Liver (tissue), 9 donors: ENCODE data around the gene ZNF684. TPM values are rescaled to one million over a fixed set of nuclear protein-coding genes. Genes with fewer than 3 reads are reported as not detected.

ENCODE experiments used
- DNase-seq: peaks from one replicate; pipeline ENCODE4 v3.0.0-alpha.2; 2017; ENCODE audit warnings: low spot score
- H3K27ac ChIP-seq, 2 donors: one replicate each; pipeline ENCODE4 v1.7.0; 2013; ENCODE audit warnings: inconsistent platforms in 2 of 2, low read length in 2 of 2, control low read depth in 1 of 2, low read depth in 1 of 2, mild to moderate bottlenecking in 1 of 2
- H3K27me3 ChIP-seq, 4 donors: one replicate each; pipeline versions ENCODE4 v1.6.1 to v1.7.0; 2013; ENCODE audit warnings: low read length in 3 of 4, inconsistent platforms in 1 of 4, mild to moderate bottlenecking in 1 of 4, moderate library complexity in 1 of 4; ENCODE audit not compliant: control insufficient read depth in 4 of 4, insufficient read depth in 4 of 4
- H3K36me3 ChIP-seq, 4 donors: one replicate each; pipeline versions ENCODE4 v1.6.1 to v1.7.0; 2013; ENCODE audit warnings: low read length in 3 of 4, mild to moderate bottlenecking in 3 of 4, low read depth in 1 of 4, moderate library complexity in 1 of 4; ENCODE audit not compliant: control insufficient read depth in 4 of 4, insufficient read depth in 3 of 4
- H3K4me1 ChIP-seq, 4 donors: one replicate each; pipeline versions ENCODE4 v1.6.1 to v1.7.0; 2013; ENCODE audit warnings: low read length in 3 of 4, mild to moderate bottlenecking in 3 of 4, moderate library complexity in 1 of 4; ENCODE audit not compliant: control insufficient read depth in 4 of 4, insufficient read depth in 4 of 4
- H3K4me3 ChIP-seq, 3 donors: one replicate each; pipeline versions ENCODE4 v1.6.1 to v1.7.0; 2013; ENCODE audit warnings: low read length in 3 of 3, control low read depth in 1 of 3, low read depth in 1 of 3, mild to moderate bottlenecking in 1 of 3
- H3K9ac ChIP-seq, 2 donors: one replicate each; pipeline ENCODE4 v1.7.0; 2013; ENCODE audit warnings: low read length in 2 of 2, mild to moderate bottlenecking in 2 of 2, moderate library complexity in 2 of 2, control low read depth in 1 of 2, low read depth in 1 of 2
- H3K9me3 ChIP-seq, 4 donors: one replicate each; pipeline versions ENCODE4 v1.6.1 to v1.7.0; 2013; ENCODE audit warnings: low read length in 3 of 4; ENCODE audit not compliant: control insufficient read depth in 4 of 4
- CTCF ChIP-seq: fragments of 150-350 bp; IDR thresholded peaks from 2 replicates; pipeline ENCODE4 v1.5.1; 2017; ENCODE audit warnings: improper control_type of control experiment, low read depth, low read length; ENCODE audit not compliant: missing input control
- EGR1 ChIP-seq, 2 donors: IDR thresholded peaks; 2 replicates each; pipeline ENCODE4 v1.6.1; 2016 to 2018; ENCODE audit warnings: antibody characterized with exemption in 2 of 2, low read depth in 2 of 2
- FOXA1 ChIP-seq: IDR thresholded peaks from 2 replicates; pipeline ENCODE4 v1.6.1; 2016; ENCODE audit warnings: antibody characterized with exemption
- GABPA ChIP-seq, 2 donors: IDR thresholded peaks in 1 of 2; conservative IDR thresholded peaks in 1 of 2; 2 replicates each; pipeline ENCODE4 v1.6.1; 2016; ENCODE audit warnings: antibody characterized with exemption in 2 of 2, mild to moderate bottlenecking in 1 of 2, moderate library complexity in 1 of 2
- JUND ChIP-seq, 2 donors: IDR thresholded peaks; 2 replicates each; pipeline ENCODE4 v1.6.1; 2016; ENCODE audit warnings: antibody characterized with exemption in 2 of 2
- RAD21 ChIP-seq, 2 donors: IDR thresholded peaks; 2 replicates each; pipeline ENCODE4 v1.6.1; 2016; ENCODE audit warnings: antibody characterized with exemption in 2 of 2, mild to moderate bottlenecking in 2 of 2
- RXRA ChIP-seq, 2 donors: IDR thresholded peaks; 2 replicates each; pipeline ENCODE4 v1.6.1; 2017 to 2018; ENCODE audit warnings: antibody characterized with exemption in 2 of 2, mild to moderate bottlenecking in 1 of 2
- SP1 ChIP-seq: IDR thresholded peaks from 2 replicates; pipeline ENCODE4 v1.6.1; 2018; ENCODE audit warnings: antibody characterized with exemption, mild to moderate bottlenecking
- ZBTB33 ChIP-seq: IDR thresholded peaks from 2 replicates; pipeline ENCODE4 v1.6.1; 2016; ENCODE audit warnings: antibody characterized with exemption
- polyA plus RNA-seq, 2 donors: library from polyadenylated mRNA; stranded (reverse) in 1 of 2; unstranded in 1 of 2; fragments of 200-250 nt in 1 of 2; fragments of >200 nt in 1 of 2; fragmentation: Nextera tagmentation in 1 of 2; extraction: Ambion mirVana in 1 of 2; gene quantifications; one replicate each; pipeline versions ENCODE4 v1.2.1 to v1.2.3, GENCODE V29; 2013 to 2015
- total RNA-seq, 2 donors: library from RNA; depleted of rRNA; stranded (reverse); fragments of >200 nt; gene quantifications; one replicate each; pipeline ENCODE4 v1.2.3, GENCODE V29; 2014
- TF ChIP-seq, protein P1 (sequence below): IDR thresholded peaks from 2 replicates; pipeline ENCODE4 v1.6.1; 2016; ENCODE audit warnings: antibody characterized with exemption
- TF ChIP-seq, protein P2 (sequence below): IDR thresholded peaks from 2 replicates; pipeline ENCODE4 v1.6.1; 2016; ENCODE audit warnings: antibody characterized with exemption, mild to moderate bottlenecking
- donor health status: healthy.
- donor health status: healthy.
- donor health status: healthy.
- donor health status: healthy.
- donor health status: healthy.

The ZNF684 gene
- total and polyA plus RNA-seq, 4 donors: 7.6 to 17.1 (median 10.2) TPM

DNA sequence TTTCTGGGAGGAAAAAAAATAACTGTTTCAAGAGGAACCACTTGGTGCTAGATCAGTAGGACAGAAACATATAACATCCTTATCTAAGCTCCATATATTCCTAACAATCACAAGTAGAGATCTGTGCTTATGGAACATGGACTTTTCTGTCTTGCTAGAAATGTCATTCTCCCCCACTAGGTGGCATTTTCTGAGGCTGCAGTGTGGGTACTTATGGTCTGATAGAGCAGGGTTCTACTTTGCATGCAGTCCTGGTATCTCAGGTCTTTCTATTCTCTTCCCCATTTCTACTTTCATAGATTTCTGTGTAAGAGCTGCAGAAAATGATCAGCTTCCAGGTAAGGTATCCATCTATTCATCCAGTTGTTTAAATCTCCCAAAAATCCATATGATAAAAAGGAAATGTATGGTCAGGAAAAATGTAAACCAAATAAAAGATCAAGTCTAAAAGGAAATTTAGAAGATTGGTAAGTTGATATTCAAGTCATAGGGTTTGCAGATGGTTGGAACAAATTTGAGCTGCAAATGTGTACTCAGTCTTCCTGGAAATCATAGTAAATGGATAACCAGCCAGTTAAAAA is 1.5 kb downstream of the ZNF684 start:
- peaks cover 0 to 4% (median 2%) of the 10 kb centered on the region in 4 donors for H3K36me3 ChIP-seq
- TF ChIP-seq, protein P1, sequence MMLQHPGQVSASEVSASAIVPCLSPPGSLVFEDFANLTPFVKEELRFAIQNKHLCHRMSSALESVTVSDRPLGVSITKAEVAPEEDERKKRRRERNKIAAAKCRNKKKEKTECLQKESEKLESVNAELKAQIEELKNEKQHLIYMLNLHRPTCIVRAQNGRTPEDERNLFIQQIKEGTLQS: no peak
- TF ChIP-seq, protein P2, sequence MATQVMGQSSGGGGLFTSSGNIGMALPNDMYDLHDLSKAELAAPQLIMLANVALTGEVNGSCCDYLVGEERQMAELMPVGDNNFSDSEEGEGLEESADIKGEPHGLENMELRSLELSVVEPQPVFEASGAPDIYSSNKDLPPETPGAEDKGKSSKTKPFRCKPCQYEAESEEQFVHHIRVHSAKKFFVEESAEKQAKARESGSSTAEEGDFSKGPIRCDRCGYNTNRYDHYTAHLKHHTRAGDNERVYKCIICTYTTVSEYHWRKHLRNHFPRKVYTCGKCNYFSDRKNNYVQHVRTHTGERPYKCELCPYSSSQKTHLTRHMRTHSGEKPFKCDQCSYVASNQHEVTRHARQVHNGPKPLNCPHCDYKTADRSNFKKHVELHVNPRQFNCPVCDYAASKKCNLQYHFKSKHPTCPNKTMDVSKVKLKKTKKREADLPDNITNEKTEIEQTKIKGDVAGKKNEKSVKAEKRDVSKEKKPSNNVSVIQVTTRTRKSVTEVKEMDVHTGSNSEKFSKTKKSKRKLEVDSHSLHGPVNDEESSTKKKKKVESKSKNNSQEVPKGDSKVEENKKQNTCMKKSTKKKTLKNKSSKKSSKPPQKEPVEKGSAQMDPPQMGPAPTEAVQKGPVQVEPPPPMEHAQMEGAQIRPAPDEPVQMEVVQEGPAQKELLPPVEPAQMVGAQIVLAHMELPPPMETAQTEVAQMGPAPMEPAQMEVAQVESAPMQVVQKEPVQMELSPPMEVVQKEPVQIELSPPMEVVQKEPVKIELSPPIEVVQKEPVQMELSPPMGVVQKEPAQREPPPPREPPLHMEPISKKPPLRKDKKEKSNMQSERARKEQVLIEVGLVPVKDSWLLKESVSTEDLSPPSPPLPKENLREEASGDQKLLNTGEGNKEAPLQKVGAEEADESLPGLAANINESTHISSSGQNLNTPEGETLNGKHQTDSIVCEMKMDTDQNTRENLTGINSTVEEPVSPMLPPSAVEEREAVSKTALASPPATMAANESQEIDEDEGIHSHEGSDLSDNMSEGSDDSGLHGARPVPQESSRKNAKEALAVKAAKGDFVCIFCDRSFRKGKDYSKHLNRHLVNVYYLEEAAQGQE: no peak
- TF ChIP-seq JUND (IDR thresholded peaks at IDR 0.05) (peak in 1 of 2 donors; percentile 36), RAD21 (IDR thresholded peaks at IDR 0.05) (peak; percentile 57 to 70), SP1 (peak; percentile 13), CTCF (peak; percentile 54)
- H3K4me3 ChIP-seq: peak overlapping the region in 2 of 3 donors; percentile 75 to 96
- H3K9ac ChIP-seq: peak overlapping the region; percentile 73 to 96
- H3K27ac ChIP-seq: peak overlapping the region; percentile 22 to 95
- no peaks in the 10 kb centered on the region for H3K27me3 ChIP-seq
- H3K4me1 ChIP-seq: peaks cover 1 to 26% (median 21%) of the 10 kb centered on the region in 4 donors
- no peaks in the 10 kb centered on the region for H3K9me3 ChIP-seq
- no peak for DNase-seq

DNA sequence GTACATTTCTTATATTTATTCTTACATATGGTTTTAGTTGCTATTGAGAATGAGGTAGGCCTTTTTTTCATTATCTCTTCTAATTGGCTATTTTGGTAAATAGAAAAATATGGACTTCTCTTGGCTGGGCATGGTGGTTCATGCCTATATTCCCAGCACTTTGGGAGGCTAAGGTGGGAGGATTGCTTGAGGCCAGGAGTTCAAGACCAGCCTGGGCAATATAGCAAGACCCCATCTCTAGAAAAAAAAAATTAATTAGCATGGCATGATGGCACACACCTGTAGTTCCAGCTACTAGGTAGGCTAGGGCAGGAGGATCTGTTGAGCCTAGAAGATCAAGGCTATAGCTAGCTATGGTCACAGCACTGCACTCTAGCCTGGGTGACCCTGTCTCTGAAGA is 3.2 kb downstream of the ZNF684 start:
- peaks cover 3 to 26% (median 21%) of the 10 kb centered on the region in 4 donors for H3K4me1 ChIP-seq
- H3K9ac ChIP-seq: no peak overlapping the region
- H3K4me3 ChIP-seq: no peak overlapping the region
- TF ChIP-seq CTCF (no peak), RXRA (IDR thresholded peaks at IDR 0.05) (no peak), EGR1 (IDR thresholded peaks at IDR 0.05; ENCODE audit: low read depth in 2 of 2) (no peak), GABPA (IDR thresholded peaks at IDR 0.05 in 1 of 2, conservative IDR thresholded peaks at IDR 0.05 in 1 of 2) (no peak), FOXA1 (no peak), JUND (IDR thresholded peaks at IDR 0.05) (no peak), ZBTB33 (no peak)
- TF ChIP-seq, protein P2: no peak
- peaks cover 0 to 4% (median 2%) of the 10 kb centered on the region in 4 donors for H3K36me3 ChIP-seq
- no peak for DNase-seq
- peak overlapping the region in 1 of 2 donors; percentile 55 for H3K27ac ChIP-seq
- no peaks in the 10 kb centered on the region for H3K27me3 ChIP-seq
- no peaks in the 10 kb centered on the region for H3K9me3 ChIP-seq
